Thoracic aorta (tissue), 2 donors: Measurements from ENCODE around the gene UBR4. TPM values are rescaled to one million over a fixed set of nuclear protein-coding genes. Genes with fewer than 3 reads are reported as not detected.

Experiments
- ATAC-seq: fragments of 150-250 bp; one replicate; pipeline ENCODE4 v1.8.0; 2017; ENCODE audit warnings: low read depth; ENCODE audit not compliant: insufficient number of reproducible peaks, low FRiP score
- DNase-seq: peaks from one replicate; pipeline ENCODE4 v3.0.0-alpha.2; 2020; ENCODE audit warnings: low spot score
- H3K27ac ChIP-seq, 2 donors: fragments of 200-600 bp; sonication (generic); 1 replicate in 1 of 2; 2 replicates in 1 of 2; pipeline ENCODE4 v1.5.1; 2016; ENCODE audit warnings: mild to moderate bottlenecking in 2 of 2, moderate library complexity in 2 of 2
- H3K27me3 ChIP-seq: fragments of 200-600 bp; sonication (generic); replicated peaks from 2 replicates; pipeline ENCODE4 v1.6.0; 2016; ENCODE audit warnings: mild to moderate bottlenecking; ENCODE audit not compliant: insufficient read depth
- H3K36me3 ChIP-seq: fragments of 200-600 bp; sonication (generic); one replicate; pipeline ENCODE4 v1.5.1; 2016
- H3K4me1 ChIP-seq, 2 donors: fragments of 200-600 bp; sonication (generic); 1 replicate in 1 of 2; 2 replicates in 1 of 2; pipeline versions ENCODE4 v1.5.1 to v1.6.0; 2016; ENCODE audit warnings: low read depth in 2 of 2, mild to moderate bottlenecking in 1 of 2; ENCODE audit not compliant: control insufficient read depth in 1 of 2
- H3K4me3 ChIP-seq: fragments of 200-600 bp; sonication (generic); 2 replicates; pipeline ENCODE4 v1.5.1; 2016; ENCODE audit warnings: mild to moderate bottlenecking
- H3K9me3 ChIP-seq: fragments of 200-600 bp; sonication (generic); 2 replicates; pipeline ENCODE4 v1.5.1; 2016
- CTCF ChIP-seq: fragments of 200-600 bp; sonication (generic); IDR thresholded peaks from one replicate; pipeline ENCODE4 v1.5.1; 2019; ENCODE audit warnings: antibody characterized with exemption
- total RNA-seq, 2 donors: library from RNA; depleted of rRNA; stranded (reverse); fragments of >200 nt; gene quantifications; one replicate each; pipeline versions ENCODE4 v1.1.0 to v1.2.3, GENCODE V29; 2016

UBR4 gene
- total RNA-seq, 2 donors from 2014 or later, result 231 to 266 TPM

- H3K9me3 ChIP-seq, result no peaks in the 10 kb centered on the region
- TF ChIP-seq CTCF, result no peak
- peaks cover 93% of the 10 kb centered on the region for H3K36me3 ChIP-seq
- ATAC-seq, result no peak
- no peaks in the 10 kb centered on the region for H3K27me3 ChIP-seq
- H3K4me1 ChIP-seq, result peaks cover 5 to 17% of the 10 kb centered on the region in 2 donors
- no peak overlapping the region for H3K27ac ChIP-seq
- DNase-seq, result no peak
- H3K4me3 ChIP-seq, result no peak overlapping the region
These were observed 44.6 kb downstream of the UBR4 start for GRCh38 chr1:19165501-19165900.

GRCh38 chr1:19164274-19165015, 45.6 kb downstream of the UBR4 start:
- ATAC-seq (no peak), DNase-seq (no peak)
- H3K9me3 ChIP-seq, result no peaks in the 10 kb centered on the region
- no peak for TF ChIP-seq CTCF
- H3K27me3 ChIP-seq, result no peaks in the 10 kb centered on the region
- H3K4me1 ChIP-seq, result peaks cover 5 to 17% of the 10 kb centered on the region in 2 donors
- H3K27ac ChIP-seq, result peak overlapping the region; percentile 4 to 52
- H3K4me3 ChIP-seq, result no peak overlapping the region
- H3K36me3 ChIP-seq, result peaks cover 94% of the 10 kb centered on the region

- no peak for TF ChIP-seq CTCF
- peaks cover 5 to 17% of the 10 kb centered on the region in 2 donors for H3K4me1 ChIP-seq
- ATAC-seq (no peak), DNase-seq (no peak)
- no peak overlapping the region for H3K4me3 ChIP-seq
- peaks cover 93% of the 10 kb centered on the region for H3K36me3 ChIP-seq
- no peaks in the 10 kb centered on the region for H3K27me3 ChIP-seq
- no peaks in the 10 kb centered on the region for H3K9me3 ChIP-seq
- H3K27ac ChIP-seq, result peak overlapping the region; percentile 4 to 52
These were observed 46.8 kb downstream of the UBR4 start for GRCh38 chr1:19163261-19163660.

GRCh38 chr1:19160831-19161230, 49.2 kb downstream of the UBR4 start:
- Histone ChIP-seq H3K27ac (no peak overlapping the region), H3K9me3 (no peaks in the 10 kb centered on the region), H3K36me3 (peaks cover 89% of the 10 kb centered on the region), H3K4me1 (peaks cover 5 to 17% of the 10 kb centered on the region in 2 donors), H3K27me3 (no peaks in the 10 kb centered on the region), H3K4me3 (no peak overlapping the region)
- no peak for DNase-seq
- no peak for ATAC-seq
- TF ChIP-seq CTCF, result no peak

GRCh38 chr1:19157653-19158052, 52.4 kb downstream of the UBR4 start:
- DNase-seq (no peak), ATAC-seq (no peak)
- no peaks in the 10 kb centered on the region for H3K27me3 ChIP-seq
- H3K4me1 ChIP-seq, result peaks cover 0 to 4% of the 10 kb centered on the region in 2 donors
- peaks cover 93% of the 10 kb centered on the region for H3K36me3 ChIP-seq
- no peak overlapping the region for H3K27ac ChIP-seq
- no peak overlapping the region for H3K4me3 ChIP-seq
- H3K9me3 ChIP-seq, result no peaks in the 10 kb centered on the region
- no peak for TF ChIP-seq CTCF
